GM10266 (cell line): ENCODE measurements around the gene TMEM256.
A peak's percentile ranks its signal among the peaks of the same experiment; 100 is the strongest.

ENCODE experiments used
- DNase-seq: peaks from one replicate; pipeline ENCODE4 v3.0.0; 2012; ENCODE audit errors: extremely low spot score
- CTCF ChIP-seq: IDR thresholded peaks from 2 replicates; pipeline ENCODE4 v1.5.1; 2012; ENCODE audit warnings: mild to moderate bottlenecking, low read depth; ENCODE audit not compliant: control insufficient read depth, insufficient read depth; ENCODE audit errors: missing control alignments

The TMEM256 gene

GRCh38 chr17:7403977-7404736 is at the start of gene TMEM256:
TSS of gene TMEM256 (minus strand) at chr17:7404097. CDS start at chr17:7404084, 13 bp downstream.
- peak; percentile 98 for DNase-seq
- no peak for TF ChIP-seq CTCF

GRCh38 chr17:7448461-7448860 is 44.6 kb upstream of the TMEM256 start:
- no peak for DNase-seq
- TF ChIP-seq CTCF: no peak

GRCh38 chr17:7445619-7445968 is 41.7 kb upstream of the TMEM256 start:
- no peak for TF ChIP-seq CTCF
- DNase-seq: peak; percentile 66

GRCh38 chr17:7444682-7445618 is 41.1 kb upstream of the TMEM256 start, which contains the start of gene CHRNB1:
TSS of gene CHRNB1 (plus strand) at chr17:7445061. CDS start at chr17:7445128, 67 bp downstream.
- peak; percentile 32 for TF ChIP-seq CTCF
- DNase-seq: peak; percentile 77

GRCh38 chr17:7443499-7444485 is 39.9 kb upstream of the TMEM256 start:
- no peak for TF ChIP-seq CTCF

GRCh38 chr17:7442142-7442541 is 38.2 kb upstream of the TMEM256 start:
- no peak for DNase-seq
- no peak for TF ChIP-seq CTCF

More at GRCh38 chr17:7443499-7444485, 39.9 kb upstream of the TMEM256 start:
- no peak for DNase-seq
